H1 (cell line): ENCODE data around the gene PLPPR1. TPM values are rescaled to one million over a fixed set of nuclear protein-coding genes. Genes with fewer than 3 reads are reported as not detected.

Experiments
- CBX5 ChIP-seq: fragments of 300-800, 300-1000 bp; sonication (generic); IDR thresholded peaks from 2 replicates; pipeline ENCODE4 v1.7.1; 2016; ENCODE audit warnings: antibody characterized with exemption, low read length, low read depth
- CTBP2 ChIP-seq: IDR thresholded peaks from 2 replicates; pipeline ENCODE4 v1.7.0; 2011; ENCODE audit warnings: borderline replicate concordance, mild to moderate bottlenecking, moderate library complexity, mixed read lengths, low read length; ENCODE audit not compliant: insufficient read depth, insufficient read length
- KDM1A ChIP-seq: fragments of 200-600, 300-600 bp; sonication (generic); IDR thresholded peaks from 2 replicates; pipeline ENCODE4 v1.7.1; 2016; ENCODE audit warnings: mild to moderate bottlenecking, low read length, borderline replicate concordance
- SP4 ChIP-seq: IDR thresholded peaks from 2 replicates; pipeline ENCODE4 v1.6.1; 2012; ENCODE audit warnings: low read length, inconsistent platforms
- TAF7 ChIP-seq: optimal IDR thresholded peaks from 2 replicates; pipeline ENCODE3; 2011; ENCODE audit warnings: low read depth, mild to moderate bottlenecking, inconsistent platforms, low read length, moderate library complexity, borderline replicate concordance
- polyA plus RNA-seq, 7 experiments: library from polyadenylated mRNA; depleted of rRNA in 3 of 7; stranded (reverse) in 5 of 7; unstranded in 2 of 7; fragments of >200 nt in 5 of 7; fragments of 200-250 nt in 2 of 7; gene quantifications; 1 replicate in 5 of 7; 2 replicates in 1 of 7; 4 replicates in 1 of 7; pipeline versions ENCODE4 v1.2.1 to v1.2.3, GENCODE V29; 2011 to 2013; ENCODE audit warnings: missing spikeins in 2 of 7, mixed read lengths in 2 of 7
- total RNA-seq: library from RNA; stranded (reverse); fragmentation: NEBNext Ultra II Directional; extraction: Animal tissue kit (Norgen Biotek cat#: 25700); gene quantifications from 2 replicates; pipeline ENCODE4 v1.2.1, GENCODE V29; 2021

Gene PLPPR1
- total and polyA plus RNA-seq, 2 of the 8 experiments (the other 6 are each of a cell fraction or from before 2014, with no cell fraction given): 1.4 to 1.8 TPM

- TF ChIP-seq TAF7 (no peak), KDM1A (no peak), CBX5 (no peak), CTBP2 (no peak), SP4 (no peak)
- TF ChIP-seq, all 59 proteins: peak for 0
These were observed 218.8 kb downstream of the PLPPR1 start (continued) for GRCh38 chr9:101247297-101247696.
